ENCODE results near the gene DMPK. TPM values are rescaled to one million over a fixed set of nuclear protein-coding genes. Genes with fewer than 3 reads are reported as not detected.
"Not testable (repeated sequence)": the region's sequence is repeated elsewhere in the genome, so short reads cannot be mapped to it uniquely, and the experiment has no call there.

DMPK gene
- polyA plus RNA-seq, 2 donors: 26.0 to 133 TPM

DNA sequence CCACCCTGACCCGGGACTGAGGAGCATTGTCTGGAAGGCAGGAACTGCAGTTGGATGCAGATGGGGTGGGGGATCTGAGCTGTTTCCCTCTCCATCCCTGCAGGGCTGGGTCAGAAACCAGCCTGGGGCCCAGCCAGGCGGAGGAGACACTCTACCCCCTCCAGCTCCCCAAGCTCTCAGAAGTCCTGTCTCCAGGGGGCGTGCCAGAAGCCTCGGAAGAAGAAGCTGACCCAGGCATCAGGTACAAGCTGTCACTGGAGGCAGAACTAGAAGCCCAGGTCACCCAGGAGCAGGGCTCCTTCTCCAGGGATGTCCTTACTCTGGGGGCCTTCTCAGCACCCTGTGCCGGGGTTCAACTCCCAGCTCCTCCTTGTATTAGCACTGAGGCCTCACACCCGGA lies 28.7 kb downstream of the DMPK start:
- 74 to 77% methylated on average over 6 of the region's 6 CpGs for WGBS, 2 donors

DNA sequence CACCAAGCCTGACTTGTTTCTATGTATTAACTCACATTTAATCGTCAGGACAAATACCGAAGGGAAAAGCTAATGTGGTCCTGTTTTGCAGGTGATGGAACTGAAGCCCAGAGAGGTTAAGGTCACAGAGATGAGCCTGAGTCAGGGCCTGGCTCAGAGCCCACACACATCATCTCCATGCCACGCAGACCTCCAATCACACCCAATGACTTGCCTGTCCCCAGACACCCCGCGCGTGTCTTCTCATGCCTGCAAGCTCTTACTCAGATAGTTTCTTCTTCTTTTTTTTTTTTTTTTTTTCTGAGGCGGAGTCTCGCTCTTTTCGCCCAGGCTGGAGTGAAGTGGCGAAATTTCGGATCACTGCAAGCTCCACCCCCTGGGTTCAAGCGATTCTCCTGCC lies 29.7 kb downstream of the DMPK start:
- H3K4me3 ChIP-seq (ENCODE audit: low read depth in 1 of 2, low read length in 2 of 2): no peak overlapping the region
- peaks cover 0 to 3% of the 10 kb centered on the region in 2 donors for H3K4me1 ChIP-seq (ENCODE audit: control insufficient read depth in 2 of 2, insufficient read depth in 2 of 2, low read length in 1 of 2)
- H3K36me3 ChIP-seq (ENCODE audit: control insufficient read depth in 2 of 2, insufficient read depth in 2 of 2, low read length in 1 of 2): no peaks in the 10 kb centered on the region
- no peaks in the 10 kb centered on the region for H3K9me3 ChIP-seq (ENCODE audit: control insufficient read depth in 2 of 2, insufficient read depth in 1 of 2, low read depth in 1 of 2, low read length in 1 of 2)
- peak overlapping the region; percentile 21 to 51 for H3K27ac ChIP-seq (ENCODE audit: low read depth in 2 of 2, low read length in 1 of 2)
- no peaks in the 10 kb centered on the region for H3K27me3 ChIP-seq (ENCODE audit: control insufficient read depth in 1 of 2, insufficient read depth in 2 of 2, low read length in 2 of 2)
- WGBS, 2 donors: 61 to 80% methylated on average over 12 of the region's 12 CpGs

More for the DNA sequence above, 28.7 kb downstream of the DMPK start:
- no peak overlapping the region for H3K27ac ChIP-seq (ENCODE audit: low read depth in 2 of 2, low read length in 1 of 2)
- no peaks in the 10 kb centered on the region for H3K9me3 ChIP-seq (ENCODE audit: control insufficient read depth in 2 of 2, insufficient read depth in 1 of 2, low read depth in 1 of 2, low read length in 1 of 2)
- peaks cover 0 to 3% of the 10 kb centered on the region in 2 donors for H3K4me1 ChIP-seq (ENCODE audit: control insufficient read depth in 2 of 2, insufficient read depth in 2 of 2, low read length in 1 of 2)
- no peaks in the 10 kb centered on the region for H3K36me3 ChIP-seq (ENCODE audit: control insufficient read depth in 2 of 2, insufficient read depth in 2 of 2, low read length in 1 of 2)
- H3K27me3 ChIP-seq (ENCODE audit: control insufficient read depth in 1 of 2, insufficient read depth in 2 of 2, low read length in 2 of 2): no peaks in the 10 kb centered on the region
- no peak overlapping the region for H3K4me3 ChIP-seq (ENCODE audit: low read depth in 1 of 2, low read length in 2 of 2)

DNA sequence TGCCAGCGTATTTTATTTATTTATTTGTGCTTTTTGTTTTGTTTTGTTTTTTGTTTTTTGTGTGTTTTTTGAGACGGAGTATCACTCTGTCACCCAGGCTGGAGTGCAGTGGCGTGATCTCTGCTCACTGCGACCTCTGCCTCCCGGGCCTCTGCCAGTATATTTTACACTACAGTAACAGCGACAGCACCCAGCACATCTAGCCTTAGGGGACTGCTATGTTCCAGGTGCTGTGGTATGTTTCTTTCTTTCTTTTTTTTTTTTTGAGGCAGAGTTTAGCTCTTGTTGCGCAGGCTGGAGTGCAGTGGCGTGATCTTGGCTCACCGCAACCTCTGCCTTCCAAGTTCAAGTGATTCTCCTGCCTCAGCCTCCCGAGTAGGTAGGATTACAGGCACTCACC lies 30.8 kb downstream of the DMPK start:
- not testable (repeated sequence) for H3K4me1 ChIP-seq (ENCODE audit: control insufficient read depth in 2 of 2, insufficient read depth in 2 of 2, low read length in 1 of 2); H3K4me3 ChIP-seq (ENCODE audit: low read depth in 1 of 2, low read length in 2 of 2); H3K27ac ChIP-seq (ENCODE audit: low read depth in 2 of 2, low read length in 1 of 2); H3K36me3 ChIP-seq (ENCODE audit: control insufficient read depth in 2 of 2, insufficient read depth in 2 of 2, low read length in 1 of 2); H3K27me3 ChIP-seq (ENCODE audit: control insufficient read depth in 1 of 2, insufficient read depth in 2 of 2, low read length in 2 of 2); H3K9me3 ChIP-seq (ENCODE audit: control insufficient read depth in 2 of 2, insufficient read depth in 1 of 2, low read depth in 1 of 2, low read length in 1 of 2)
- WGBS, 2 donors: 84 to 89% methylated on average over 10 of the region's 10 CpGs

DNA sequence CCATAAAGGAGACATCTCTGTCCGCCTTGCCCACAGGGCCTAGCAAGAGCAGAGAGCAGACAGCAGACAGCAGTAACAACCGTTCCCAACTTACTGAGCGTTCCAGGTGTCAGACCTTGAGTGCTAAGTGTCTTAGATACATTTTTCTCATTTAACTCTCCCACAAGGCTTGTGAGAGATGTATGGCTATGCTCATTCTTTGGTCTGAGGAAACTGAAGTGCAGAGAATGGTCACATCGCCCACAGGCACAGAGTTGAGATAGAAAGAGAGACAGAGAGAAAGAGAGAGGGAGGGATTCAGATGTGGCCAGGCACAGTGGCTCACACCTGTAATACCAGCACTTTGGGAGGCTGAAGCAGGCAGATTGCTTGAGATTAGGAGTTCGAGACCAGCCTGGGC lies 34.8 kb downstream of the DMPK start:
- 79% methylated on average over 5 of the region's 5 CpGs for WGBS, 2 donors
- no peak overlapping the region for H3K4me3 ChIP-seq (ENCODE audit: low read depth in 1 of 2, low read length in 2 of 2)
- H3K36me3 ChIP-seq (ENCODE audit: control insufficient read depth in 2 of 2, insufficient read depth in 2 of 2, low read length in 1 of 2): no peaks in the 10 kb centered on the region
- H3K27ac ChIP-seq (ENCODE audit: low read depth in 2 of 2, low read length in 1 of 2): no peak overlapping the region
- H3K4me1 ChIP-seq (ENCODE audit: control insufficient read depth in 2 of 2, insufficient read depth in 2 of 2, low read length in 1 of 2): no peaks in the 10 kb centered on the region
- H3K27me3 ChIP-seq (ENCODE audit: control insufficient read depth in 1 of 2, insufficient read depth in 2 of 2, low read length in 2 of 2): no peaks in the 10 kb centered on the region
- no peaks in the 10 kb centered on the region for H3K9me3 ChIP-seq (ENCODE audit: control insufficient read depth in 2 of 2, insufficient read depth in 1 of 2, low read depth in 1 of 2, low read length in 1 of 2)

DNA sequence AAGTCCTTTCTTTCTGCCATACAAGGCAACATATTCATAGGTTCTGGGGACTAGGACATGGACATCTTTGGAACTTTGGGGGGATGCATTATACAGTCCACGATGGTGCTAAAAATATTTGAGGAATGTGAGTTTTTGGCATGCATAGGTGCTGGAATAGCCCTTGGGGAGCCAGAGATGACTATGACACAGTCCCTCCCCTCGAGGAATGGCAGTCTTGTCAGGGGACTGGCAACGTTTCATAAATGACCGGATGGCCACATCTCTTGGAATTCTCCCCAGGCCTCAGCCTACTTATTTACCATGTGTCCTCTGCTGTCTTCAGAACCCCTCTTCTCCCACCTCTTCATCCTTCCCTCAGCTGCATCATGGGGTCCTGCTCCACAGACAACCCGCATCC lies 35.4 kb downstream of the DMPK start:
- no peak overlapping the region for H3K27ac ChIP-seq (ENCODE audit: low read depth in 2 of 2, low read length in 1 of 2)

DNA sequence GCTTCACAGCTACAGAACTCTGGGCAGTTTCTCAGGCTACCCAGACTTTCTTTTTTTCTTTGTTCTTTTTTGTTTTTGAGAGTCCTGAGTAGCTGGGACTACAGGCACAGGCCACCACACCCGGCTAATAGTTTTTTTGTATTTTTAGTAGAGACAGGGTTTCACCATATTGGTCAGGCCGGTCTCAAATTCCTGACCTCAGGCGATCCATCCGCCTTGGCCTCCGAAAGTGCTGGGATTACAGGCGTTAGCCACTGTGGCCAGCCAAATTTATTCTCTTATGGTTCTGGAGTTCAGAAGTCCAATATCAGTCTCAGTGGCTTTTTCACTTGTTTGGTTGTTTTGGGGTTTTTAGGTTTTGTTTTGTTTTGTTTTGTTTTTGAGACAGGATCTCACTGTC lies 36.7 kb downstream of the DMPK start:
- no peak overlapping the region for H3K27ac ChIP-seq (ENCODE audit: low read depth in 2 of 2, low read length in 1 of 2)
- WGBS, 2 donors: 88 to 91% methylated on average over 6 of the region's 6 CpGs
- H3K9me3 ChIP-seq (ENCODE audit: control insufficient read depth in 2 of 2, insufficient read depth in 1 of 2, low read depth in 1 of 2, low read length in 1 of 2): no peaks in the 10 kb centered on the region
- no peaks in the 10 kb centered on the region for H3K4me1 ChIP-seq (ENCODE audit: control insufficient read depth in 2 of 2, insufficient read depth in 2 of 2, low read length in 1 of 2)
- no peak overlapping the region for H3K4me3 ChIP-seq (ENCODE audit: low read depth in 1 of 2, low read length in 2 of 2)
- no peaks in the 10 kb centered on the region for H3K27me3 ChIP-seq (ENCODE audit: control insufficient read depth in 1 of 2, insufficient read depth in 2 of 2, low read length in 2 of 2)
- no peaks in the 10 kb centered on the region for H3K36me3 ChIP-seq (ENCODE audit: control insufficient read depth in 2 of 2, insufficient read depth in 2 of 2, low read length in 1 of 2)

More for the DNA sequence above, 35.4 kb downstream of the DMPK start:
- Histone ChIP-seq H3K36me3 (ENCODE audit: control insufficient read depth in 2 of 2, insufficient read depth in 2 of 2, low read length in 1 of 2) (no peaks in the 10 kb centered on the region), H3K4me1 (ENCODE audit: control insufficient read depth in 2 of 2, insufficient read depth in 2 of 2, low read length in 1 of 2) (no peaks in the 10 kb centered on the region), H3K4me3 (ENCODE audit: low read depth in 1 of 2, low read length in 2 of 2) (no peak overlapping the region), H3K27me3 (ENCODE audit: control insufficient read depth in 1 of 2, insufficient read depth in 2 of 2, low read length in 2 of 2) (no peaks in the 10 kb centered on the region), H3K9me3 (ENCODE audit: control insufficient read depth in 2 of 2, insufficient read depth in 1 of 2, low read depth in 1 of 2, low read length in 1 of 2) (no peaks in the 10 kb centered on the region)
- WGBS, 2 donors: 62 to 71% methylated on average over 5 of the region's 5 CpGs

DNA sequence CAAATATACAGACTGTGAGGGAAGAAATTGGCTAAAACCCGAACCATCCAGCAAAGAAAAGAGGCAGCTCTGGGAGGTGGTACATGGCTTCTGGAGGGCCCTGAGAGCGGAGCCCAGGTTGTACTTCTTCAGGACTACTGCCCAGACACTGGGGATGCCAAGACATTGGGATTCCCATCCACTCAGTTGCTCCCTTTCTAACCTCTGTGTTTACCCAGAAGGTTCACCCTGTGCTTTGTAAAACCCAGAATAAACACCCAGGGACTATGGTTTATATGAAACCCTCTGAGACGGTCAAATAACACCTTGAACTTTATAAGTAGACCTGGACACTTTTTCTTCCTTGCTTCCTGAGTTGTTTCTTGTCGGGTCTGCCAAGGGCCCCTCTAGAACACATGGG lies 39.3 kb downstream of the DMPK start:
- Histone ChIP-seq H3K36me3 (ENCODE audit: control insufficient read depth in 2 of 2, insufficient read depth in 2 of 2, low read length in 1 of 2) (no peaks in the 10 kb centered on the region), H3K4me1 (ENCODE audit: control insufficient read depth in 2 of 2, insufficient read depth in 2 of 2, low read length in 1 of 2) (no peaks in the 10 kb centered on the region), H3K27me3 (ENCODE audit: control insufficient read depth in 1 of 2, insufficient read depth in 2 of 2, low read length in 2 of 2) (no peaks in the 10 kb centered on the region), H3K4me3 (ENCODE audit: low read depth in 1 of 2, low read length in 2 of 2) (no peak overlapping the region), H3K9me3 (ENCODE audit: control insufficient read depth in 2 of 2, insufficient read depth in 1 of 2, low read depth in 1 of 2, low read length in 1 of 2) (no peaks in the 10 kb centered on the region), H3K27ac (ENCODE audit: low read depth in 2 of 2, low read length in 1 of 2) (no peak overlapping the region)
- WGBS, 2 donors: 52 to 60% methylated on average over 4 of the region's 4 CpGs

DNA sequence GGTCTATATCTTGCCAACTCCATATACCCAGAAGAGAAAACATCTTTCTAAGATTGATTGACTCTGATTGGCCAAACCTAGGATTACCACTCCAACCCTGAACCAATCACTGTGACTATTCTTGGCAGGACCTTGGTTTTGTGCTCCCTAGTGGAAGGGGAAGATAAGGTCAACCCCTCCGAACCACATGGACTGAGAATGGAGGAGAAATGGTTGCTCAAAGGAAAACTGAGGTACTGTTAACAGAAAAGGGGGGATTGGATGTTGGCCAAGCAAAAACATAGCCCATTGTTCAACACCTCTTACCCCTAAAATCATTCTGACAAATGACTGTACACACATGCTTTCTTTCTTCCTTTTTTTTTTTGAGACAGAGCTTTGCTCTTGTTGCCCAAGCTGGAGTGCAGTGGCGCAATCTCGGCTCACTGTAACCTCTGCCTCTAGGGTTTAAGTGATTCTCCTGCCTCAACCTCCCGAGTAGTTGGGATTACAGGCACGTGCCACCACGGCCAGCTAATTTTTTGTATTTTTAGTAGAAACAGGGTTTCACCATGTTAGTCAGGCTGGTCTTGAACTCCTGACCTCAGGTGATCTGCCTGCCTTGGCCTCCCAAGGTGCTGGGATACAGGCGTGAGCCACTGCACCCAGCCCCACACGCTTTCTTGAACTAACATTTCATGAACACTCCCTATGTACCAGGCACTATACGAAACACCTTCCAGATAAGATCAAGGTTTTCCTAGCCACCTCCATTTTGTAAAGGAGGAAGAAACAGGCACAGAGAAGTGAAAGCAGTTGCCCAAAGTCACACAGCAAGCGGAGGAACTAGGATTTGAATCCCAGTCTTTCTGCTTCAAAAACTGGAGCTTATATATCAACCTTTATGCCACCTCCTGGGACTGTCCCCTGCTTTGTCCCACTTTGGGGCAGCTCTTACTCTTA lies 42.5 kb downstream of the DMPK start:
- Histone ChIP-seq H3K27me3 (ENCODE audit: control insufficient read depth in 1 of 2, insufficient read depth in 2 of 2, low read length in 2 of 2) (no peaks in the 10 kb centered on the region), H3K36me3 (ENCODE audit: control insufficient read depth in 2 of 2, insufficient read depth in 2 of 2, low read length in 1 of 2) (no peaks in the 10 kb centered on the region), H3K9me3 (ENCODE audit: control insufficient read depth in 2 of 2, insufficient read depth in 1 of 2, low read depth in 1 of 2, low read length in 1 of 2) (no peaks in the 10 kb centered on the region), H3K4me3 (ENCODE audit: low read depth in 1 of 2, low read length in 2 of 2) (no peak overlapping the region), H3K27ac (ENCODE audit: low read depth in 2 of 2, low read length in 1 of 2) (no peak overlapping the region), H3K4me1 (ENCODE audit: control insufficient read depth in 2 of 2, insufficient read depth in 2 of 2, low read length in 1 of 2) (no peaks in the 10 kb centered on the region)
- WGBS, 2 donors: 85 to 86% methylated on average over 10 of the region's 10 CpGs

DNA sequence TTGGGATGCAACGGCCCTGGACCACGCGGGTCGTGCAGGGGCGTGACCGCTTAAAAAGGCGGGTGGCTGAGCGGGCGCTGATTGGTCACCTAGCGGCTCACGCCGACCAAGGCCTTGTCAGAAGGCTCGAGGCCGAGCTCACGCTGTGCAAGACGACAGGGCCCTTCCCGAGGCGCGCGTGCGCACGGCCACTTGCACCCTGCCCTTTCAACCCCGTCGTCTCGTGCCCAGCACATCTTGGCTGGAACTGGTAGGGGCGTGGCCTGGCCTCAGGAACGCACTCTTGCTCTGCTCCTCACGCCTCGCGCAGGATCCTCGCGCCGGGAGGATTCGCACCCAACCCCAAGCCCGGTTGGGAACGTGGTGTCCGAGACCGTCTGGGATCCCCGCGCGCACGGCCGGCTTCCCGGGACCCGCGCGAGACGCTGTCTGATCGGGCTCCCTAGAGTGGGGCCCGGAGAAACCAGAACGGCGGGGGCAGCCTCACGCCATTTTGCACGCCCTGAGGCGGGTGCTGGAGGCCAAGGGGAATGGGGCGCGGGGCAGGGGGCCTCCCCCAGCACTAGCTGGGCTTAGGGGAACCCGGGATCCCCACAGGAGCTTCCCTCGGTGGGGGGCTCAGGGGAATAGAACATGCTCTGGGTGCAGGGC lies 49.0 kb downstream of the DMPK start, which contains the start of gene MEIOSIN:
Gene MEIOSIN, plus strand, starts transcription at position 280 of the 651 bp plus-strand sequence. CDS start 1,938 bp downstream, outside the sequence.
- Histone ChIP-seq H3K27ac (ENCODE audit: low read depth in 2 of 2, low read length in 1 of 2) (no peak within 1 kb of the TSS), H3K4me3 (ENCODE audit: low read depth in 1 of 2, low read length in 2 of 2) (no peak within 1 kb of the TSS), H3K27me3 (ENCODE audit: control insufficient read depth in 1 of 2, insufficient read depth in 2 of 2, low read length in 2 of 2) (no peaks in the 10 kb centered on the region), H3K9me3 (ENCODE audit: control insufficient read depth in 2 of 2, insufficient read depth in 1 of 2, low read depth in 1 of 2, low read length in 1 of 2) (no peaks in the 10 kb centered on the region), H3K4me1 (ENCODE audit: control insufficient read depth in 2 of 2, insufficient read depth in 2 of 2, low read length in 1 of 2) (no peaks in the 10 kb centered on the region), H3K36me3 (ENCODE audit: control insufficient read depth in 2 of 2, insufficient read depth in 2 of 2, low read length in 1 of 2) (no peaks in the 10 kb centered on the region)
- 91 to 92% methylated on average over 59 of the region's 59 CpGs for WGBS, 2 donors

All from esophagus (tissue), 2 donors.